Stimulated activated naive CD8-positive, alpha-beta T cell treated with anti-CD3 and anti-CD28 coated beads, Interleukin-15, amount 100 ng/mL, for 72 hours (primary cell): ENCODE measurements around the gene ZNF362.
A peak's percentile ranks its signal among the peaks of the same experiment; 100 is the strongest.
"Not testable (repeated sequence)": the region's sequence is repeated elsewhere in the genome, so short reads cannot be mapped to it uniquely, and the experiment has no call there.

ENCODE experiments used
- ATAC-seq: fragments of 150-1000 bp; cut with Tn5 transposase; 2 replicates; pipeline ENCODE4 v1.10.0; 2021; ENCODE audit warnings: mild to moderate bottlenecking, moderate library complexity
- DNase-seq, 2 donors: peaks; one replicate each; pipeline ENCODE4 v3.0.0; 2021 to 2022
- H3K27ac Mint-ChIP-seq, 2 donors: one replicate each; pipeline ENCODE4 v1.8.0; 2022; ENCODE audit warnings: mild to moderate bottlenecking in 2 of 2, mixed read lengths in 2 of 2, moderate library complexity in 2 of 2
- H3K27me3 Mint-ChIP-seq: one replicate; pipeline ENCODE4 v1.8.0; 2022; ENCODE audit warnings: mixed read lengths
- H3K4me1 Mint-ChIP-seq: one replicate; pipeline ENCODE4 v1.8.0; 2022; ENCODE audit warnings: mild to moderate bottlenecking, mixed read lengths
- H3K4me3 Mint-ChIP-seq, 2 donors: one replicate each; pipeline ENCODE4 v1.8.0; 2022; ENCODE audit warnings: mild to moderate bottlenecking in 2 of 2, mixed read lengths in 2 of 2, moderate library complexity in 1 of 2
- H3K9me3 Mint-ChIP-seq, 2 donors: one replicate each; pipeline ENCODE4 v1.8.0; 2022; ENCODE audit warnings: mixed read lengths in 2 of 2

Gene ZNF362

GRCh38 chr1:33284049-33284448 is 27.8 kb downstream of the ZNF362 start:
- ATAC-seq (no peak), DNase-seq (no peak)
- H3K27ac Mint-ChIP-seq, result no peak overlapping the region
- H3K4me3 Mint-ChIP-seq, result no peak overlapping the region
- H3K27me3 Mint-ChIP-seq, result no peaks in the 10 kb centered on the region
- H3K4me1 Mint-ChIP-seq, result no peaks in the 10 kb centered on the region
- H3K9me3 Mint-ChIP-seq, result no peaks in the 10 kb centered on the region

GRCh38 chr1:33286451-33287185 is 30.3 kb downstream of the ZNF362 start:
- no peaks in the 10 kb centered on the region for H3K4me1 Mint-ChIP-seq
- DNase-seq, result no peak
- no peaks in the 10 kb centered on the region for H3K9me3 Mint-ChIP-seq
- no peak overlapping the region for H3K4me3 Mint-ChIP-seq
- no peak overlapping the region for H3K27ac Mint-ChIP-seq
- H3K27me3 Mint-ChIP-seq, result no peaks in the 10 kb centered on the region
- ATAC-seq, result no peak

- ATAC-seq (no peak), DNase-seq (no peak)
- no peak overlapping the region for H3K27ac Mint-ChIP-seq
- H3K4me1 Mint-ChIP-seq, result peaks cover under 1% of the 10 kb centered on the region
- no peaks in the 10 kb centered on the region for H3K9me3 Mint-ChIP-seq
- no peak overlapping the region for H3K4me3 Mint-ChIP-seq
- H3K27me3 Mint-ChIP-seq, result no peaks in the 10 kb centered on the region
These were observed 31.0 kb downstream of the ZNF362 start for GRCh38 chr1:33287317-33287716.

GRCh38 chr1:33288976-33289857 is 32.9 kb downstream of the ZNF362 start:
- DNase-seq (no peak), ATAC-seq (no peak)
- Mint-ChIP-seq H3K4me1 (peaks cover 8% of the 10 kb centered on the region), H3K4me3 (no peak overlapping the region), H3K9me3 (no peaks in the 10 kb centered on the region), H3K27ac (no peak overlapping the region), H3K27me3 (no peaks in the 10 kb centered on the region)

- H3K4me3 Mint-ChIP-seq, result no peak overlapping the region
- DNase-seq, result no peak
- H3K27ac Mint-ChIP-seq, result no peak overlapping the region
- no peaks in the 10 kb centered on the region for H3K9me3 Mint-ChIP-seq
- H3K27me3 Mint-ChIP-seq, result no peaks in the 10 kb centered on the region
- H3K4me1 Mint-ChIP-seq, result peaks cover 8% of the 10 kb centered on the region
- ATAC-seq, result no peak
These were observed 33.5 kb downstream of the ZNF362 start for GRCh38 chr1:33289858-33290154.

GRCh38 chr1:33290615-33291014 is 34.3 kb downstream of the ZNF362 start:
- H3K4me1 Mint-ChIP-seq, result peaks cover 13% of the 10 kb centered on the region
- not testable (repeated sequence) for H3K27me3 Mint-ChIP-seq, H3K4me3 Mint-ChIP-seq, H3K9me3 Mint-ChIP-seq, H3K27ac Mint-ChIP-seq, ATAC-seq, DNase-seq

GRCh38 chr1:33292726-33293340 is 36.5 kb downstream of the ZNF362 start:
- peak overlapping the region in 1 of 2 donors; percentile 68 for H3K27ac Mint-ChIP-seq
- H3K4me3 Mint-ChIP-seq, result no peak overlapping the region
- H3K9me3 Mint-ChIP-seq, result no peaks in the 10 kb centered on the region
- H3K27me3 Mint-ChIP-seq, result no peaks in the 10 kb centered on the region
- DNase-seq (no peak), ATAC-seq (no peak)
- H3K4me1 Mint-ChIP-seq, result peaks cover 13% of the 10 kb centered on the region

GRCh38 chr1:33294071-33295010 is 38.0 kb downstream of the ZNF362 start:
- no peak overlapping the region for H3K4me3 Mint-ChIP-seq
- H3K27me3 Mint-ChIP-seq, result no peaks in the 10 kb centered on the region
- peaks cover 21% of the 10 kb centered on the region for H3K4me1 Mint-ChIP-seq
- no peak for DNase-seq
- ATAC-seq, result no peak
- no peaks in the 10 kb centered on the region for H3K9me3 Mint-ChIP-seq
- H3K27ac Mint-ChIP-seq, result peak overlapping the region in 1 of 2 donors; percentile 74

GRCh38 chr1:33295023-33295422 is 38.7 kb downstream of the ZNF362 start:
- Mint-ChIP-seq H3K4me3 (no peak overlapping the region), H3K9me3 (no peaks in the 10 kb centered on the region), H3K4me1 (peaks cover 21% of the 10 kb centered on the region), H3K27me3 (no peaks in the 10 kb centered on the region), H3K27ac (no peak overlapping the region)
- DNase-seq (no peak), ATAC-seq (no peak)

- Mint-ChIP-seq H3K9me3 (no peaks in the 10 kb centered on the region), H3K4me1 (peaks cover 21% of the 10 kb centered on the region), H3K27me3 (no peaks in the 10 kb centered on the region), H3K27ac (no peak overlapping the region), H3K4me3 (no peak overlapping the region)
- ATAC-seq (peak; percentile 93), DNase-seq (peak; percentile 81 to 85)
These were observed 39.3 kb downstream of the ZNF362 start for GRCh38 chr1:33295450-33296081.

GRCh38 chr1:33296082-33296458 is 39.8 kb downstream of the ZNF362 start:
- H3K27ac Mint-ChIP-seq, result no peak overlapping the region
- H3K27me3 Mint-ChIP-seq, result no peaks in the 10 kb centered on the region
- H3K4me1 Mint-ChIP-seq, result peaks cover 21% of the 10 kb centered on the region
- no peaks in the 10 kb centered on the region for H3K9me3 Mint-ChIP-seq
- no peak overlapping the region for H3K4me3 Mint-ChIP-seq
- ATAC-seq, result no peak
- no peak for DNase-seq

- Mint-ChIP-seq H3K9me3 (peaks cover 0 to 5% of the 10 kb centered on the region in 2 donors), H3K27me3 (no peaks in the 10 kb centered on the region), H3K27ac (no peak overlapping the region), H3K4me3 (no peak overlapping the region), H3K4me1 (peaks cover 24% of the 10 kb centered on the region)
- ATAC-seq, result no peak
- no peak for DNase-seq
These were observed 40.5 kb downstream of the ZNF362 start for GRCh38 chr1:33296824-33297223.

- ATAC-seq, result no peak
- peaks cover 29% of the 10 kb centered on the region for H3K4me1 Mint-ChIP-seq
- no peak for DNase-seq
- H3K27ac Mint-ChIP-seq, result no peak overlapping the region
- H3K27me3 Mint-ChIP-seq, result no peaks in the 10 kb centered on the region
- no peak overlapping the region for H3K4me3 Mint-ChIP-seq
- H3K9me3 Mint-ChIP-seq, result peaks cover 4 to 17% of the 10 kb centered on the region in 2 donors
These were observed 41.8 kb downstream of the ZNF362 start for GRCh38 chr1:33297911-33298622.

GRCh38 chr1:33298623-33299277 is 42.5 kb downstream of the ZNF362 start:
- peak; percentile 51 for ATAC-seq
- H3K9me3 Mint-ChIP-seq, result peaks cover 4 to 17% of the 10 kb centered on the region in 2 donors

More at GRCh38 chr1:33298623-33299277, 42.5 kb downstream of the ZNF362 start:
- Mint-ChIP-seq H3K4me1 (peaks cover 33% of the 10 kb centered on the region), H3K27me3 (no peaks in the 10 kb centered on the region), H3K4me3 (no peak overlapping the region), H3K27ac (peak overlapping the region in 1 of 2 donors; percentile 83)
- peak; percentile 49 to 55 for DNase-seq
